Skeletal muscle cell (primary cell): ENCODE results near the gene SMCO4.
"Not testable (repeated sequence)": the region's sequence is repeated elsewhere in the genome, so short reads cannot be mapped to it uniquely, and the experiment has no call there.

ENCODE experiments used
- DNase-seq: peaks from one replicate; pipeline ENCODE4 v3.0.0-alpha.2; 2010; ENCODE audit warnings: low read depth
- H3K4me3 ChIP-seq: 2 replicates; pipeline ENCODE4 v1.5.1; 2011; ENCODE audit warnings: low read depth, mild to moderate bottlenecking, control low read depth, low read length, moderate library complexity

Gene SMCO4, protein sequence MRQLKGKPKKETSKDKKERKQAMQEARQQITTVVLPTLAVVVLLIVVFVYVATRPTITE

GRCh38 chr11:93543292-93543977 lies at the start of gene SMCO4:
Gene SMCO4 (minus strand): TSS chr11:93543391. CDS start chr11:93479189, 64,202 bp downstream.
- no peak for DNase-seq
- peak within 1 kb of the TSS; percentile 73 for H3K4me3 ChIP-seq

DNA sequence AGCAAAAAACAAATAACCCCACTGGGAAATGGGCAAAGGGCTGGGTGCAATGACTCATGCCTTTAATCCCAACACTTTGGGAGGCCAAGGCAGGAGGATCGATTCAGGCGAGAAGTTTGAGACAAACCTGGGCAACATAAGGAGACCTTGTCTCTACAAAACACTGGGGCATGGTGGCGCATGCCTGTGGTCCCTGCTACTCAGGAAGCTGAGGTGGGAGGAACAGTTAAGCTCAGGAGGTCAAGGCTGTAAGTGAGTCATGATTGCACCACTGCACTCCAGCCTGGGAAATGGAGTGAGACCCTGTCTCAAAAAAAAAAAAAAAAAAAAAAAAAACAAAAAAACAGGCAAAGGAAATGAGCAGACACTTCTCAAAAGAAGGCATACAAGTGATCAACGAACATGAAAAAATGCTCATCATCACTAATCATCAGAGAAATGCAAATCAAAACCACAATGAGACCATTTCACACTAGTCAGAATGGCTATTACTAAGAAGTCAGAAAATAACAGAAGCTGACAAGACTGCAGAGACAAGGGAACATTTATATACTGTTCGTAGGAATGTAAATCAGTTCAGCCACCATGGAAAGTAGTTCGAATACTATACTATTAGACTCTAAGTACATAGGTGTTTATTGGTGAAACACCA lies 48.2 kb upstream of the SMCO4 start:
- H3K4me3 ChIP-seq, result no peak overlapping the region
- peak; percentile 76 for DNase-seq

DNA sequence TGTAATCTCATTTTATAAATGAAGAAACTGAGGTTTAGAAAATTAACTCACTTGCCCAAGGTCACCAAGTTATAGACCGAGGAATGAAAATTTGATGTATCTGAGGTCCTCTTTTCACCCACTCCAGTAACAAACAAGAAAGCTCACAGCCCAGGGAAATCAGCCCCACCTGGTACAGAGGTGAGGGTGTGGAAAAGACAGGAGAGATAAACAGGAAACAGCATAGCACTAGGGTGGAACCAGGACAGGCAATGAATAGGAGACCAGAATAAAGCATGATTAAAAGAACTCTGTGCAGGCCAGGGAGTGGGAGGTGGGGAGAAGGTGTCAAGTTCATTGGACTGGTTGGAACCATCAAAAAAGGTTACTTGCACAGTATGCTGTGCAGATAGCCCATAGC lies 46.2 kb upstream of the SMCO4 start:
- no peak overlapping the region for H3K4me3 ChIP-seq

DNA sequence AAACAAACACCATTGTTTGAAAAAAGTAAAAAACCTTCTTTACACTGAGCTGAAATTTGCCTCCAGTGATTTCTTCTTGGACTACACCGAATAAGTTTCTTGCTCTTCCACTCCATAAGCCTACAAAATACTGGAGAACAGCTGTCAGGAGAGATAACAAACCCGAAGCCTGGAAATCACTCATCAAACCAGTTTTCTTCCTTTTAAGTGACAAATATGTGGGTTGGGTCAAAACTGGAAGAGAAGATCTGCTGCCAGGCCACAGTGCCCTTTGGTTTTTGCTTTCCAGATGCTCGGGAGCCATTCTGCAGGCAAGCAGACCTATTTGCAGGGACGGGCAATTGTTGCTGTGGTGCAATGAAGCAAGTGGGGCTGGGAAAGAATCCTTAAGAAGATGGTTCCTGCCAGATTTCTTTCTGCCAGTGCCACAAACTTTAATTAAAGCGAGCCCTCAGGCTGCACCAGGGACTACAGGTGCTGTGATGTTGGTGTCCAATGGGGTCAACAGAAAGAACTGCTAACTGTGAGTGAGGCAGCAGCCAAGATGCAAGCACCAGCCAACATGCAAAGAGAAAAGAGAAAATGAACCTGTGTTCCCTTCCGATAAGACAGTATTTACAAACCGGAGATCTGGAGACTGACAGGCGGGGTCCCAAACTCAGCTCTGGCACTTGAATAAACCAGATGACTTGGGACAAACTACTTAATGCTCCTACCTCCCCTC lies 44.8 kb upstream of the SMCO4 start:
- no peak overlapping the region for H3K4me3 ChIP-seq
- no peak for DNase-seq

More for the DNA sequence above, 46.2 kb upstream of the SMCO4 start:
- DNase-seq, result no peak

DNA sequence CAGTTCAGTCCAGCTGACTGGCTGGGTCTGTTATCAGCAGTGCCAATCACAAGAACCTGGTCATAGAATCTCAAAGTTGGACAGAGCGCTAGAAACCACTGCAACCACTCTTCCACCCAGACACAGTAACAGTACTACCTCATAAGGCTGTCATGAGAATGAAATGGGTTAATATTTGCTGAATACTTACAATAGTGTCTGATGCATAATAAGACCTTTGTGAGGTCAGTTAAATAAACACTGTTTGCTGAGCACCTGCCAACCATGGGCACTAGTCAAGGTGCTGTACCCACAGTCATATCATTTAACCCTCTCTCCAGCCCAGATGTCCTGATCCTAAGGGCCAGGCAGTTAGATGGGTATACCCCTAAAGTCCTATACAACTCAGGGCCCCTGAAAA lies 44.2 kb upstream of the SMCO4 start:
- not testable (repeated sequence) for DNase-seq, H3K4me3 ChIP-seq

DNA sequence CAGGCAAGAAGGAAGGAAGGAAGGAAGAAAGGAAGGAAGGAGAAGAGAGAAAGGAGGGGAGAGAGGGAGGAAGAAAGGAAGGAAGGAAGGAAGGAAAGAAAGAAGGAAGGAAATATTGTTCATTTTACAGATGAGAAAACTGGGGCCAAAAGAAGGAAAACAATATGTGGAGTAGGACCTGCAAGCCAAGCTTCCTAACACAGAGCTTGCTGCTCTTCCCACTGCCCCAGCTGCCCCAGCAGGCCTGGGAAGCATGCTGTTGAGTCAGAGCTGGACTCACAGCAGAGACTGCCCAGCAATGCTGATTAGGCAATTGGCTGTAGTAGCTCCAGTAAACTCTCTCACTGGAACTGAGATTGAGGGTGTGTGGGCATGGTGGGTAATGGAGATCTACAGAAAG lies 42.6 kb upstream of the SMCO4 start:
- H3K4me3 ChIP-seq, result no peak overlapping the region
- peak; percentile 41 for DNase-seq

DNA sequence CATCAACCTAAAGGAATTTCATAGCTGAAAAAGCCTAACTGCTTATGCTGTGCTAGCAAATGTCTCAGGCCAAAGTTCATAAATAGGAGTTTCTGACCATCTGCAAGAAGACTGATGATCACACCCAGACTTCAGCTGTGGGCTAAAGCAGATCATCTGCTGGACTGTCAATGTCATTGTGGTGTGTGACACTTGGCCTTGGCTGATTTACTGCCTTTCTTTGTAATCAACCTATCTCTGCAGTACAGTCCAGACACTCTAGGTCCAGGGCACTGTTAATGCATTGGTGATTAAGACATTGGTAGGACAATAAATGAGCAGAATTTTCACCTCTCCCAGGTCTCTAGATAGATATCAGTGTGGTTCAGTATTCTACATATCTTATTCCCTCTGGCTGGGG lies 40.3 kb upstream of the SMCO4 start:
- DNase-seq, result no peak
- H3K4me3 ChIP-seq, result no peak overlapping the region

- no peak for DNase-seq
- H3K4me3 ChIP-seq, result no peak overlapping the region
These were observed 36.1 kb upstream of the SMCO4 start for GRCh38 chr11:93579187-93579751.

DNA sequence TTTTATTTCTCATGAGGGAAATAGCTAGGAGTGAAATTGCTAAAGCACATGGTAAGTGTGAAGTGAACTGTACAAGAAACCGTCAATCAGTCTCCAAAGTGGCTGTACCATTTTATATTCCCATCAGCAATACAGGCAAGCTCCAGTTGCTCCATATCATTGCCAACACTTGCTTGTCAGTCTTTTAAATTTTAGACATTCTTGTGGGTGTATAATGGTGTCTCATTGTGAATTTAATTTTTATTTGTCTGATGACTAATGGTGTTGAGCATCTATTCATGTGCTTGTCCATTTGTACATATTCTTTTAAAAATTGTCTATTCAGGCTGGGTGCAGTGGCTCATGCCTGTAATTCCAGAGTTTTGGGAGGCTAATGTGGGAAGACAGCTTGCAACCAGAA lies 34.1 kb upstream of the SMCO4 start:
- DNase-seq, result peak; percentile 12
- no peak overlapping the region for H3K4me3 ChIP-seq

DNA sequence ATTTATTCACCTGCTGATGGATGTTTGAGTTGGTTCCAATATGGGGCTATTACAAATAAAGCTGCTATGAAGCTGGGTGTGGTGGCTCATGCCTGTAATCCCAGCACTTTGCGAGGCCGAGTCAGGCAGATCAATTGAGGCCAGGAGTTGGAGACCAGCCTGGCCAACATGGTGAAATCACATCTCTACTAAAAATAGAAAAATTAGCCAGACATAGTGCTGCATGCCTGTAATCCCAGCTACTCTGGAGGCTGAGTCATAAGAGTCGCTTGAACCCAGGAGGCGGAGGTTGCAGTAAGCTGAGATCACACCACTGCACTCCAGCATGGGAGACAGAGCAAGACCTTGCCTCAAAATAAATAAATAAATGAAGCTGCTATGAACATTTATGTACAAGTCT lies 33.7 kb upstream of the SMCO4 start:
- peak; percentile 25 for DNase-seq

DNA sequence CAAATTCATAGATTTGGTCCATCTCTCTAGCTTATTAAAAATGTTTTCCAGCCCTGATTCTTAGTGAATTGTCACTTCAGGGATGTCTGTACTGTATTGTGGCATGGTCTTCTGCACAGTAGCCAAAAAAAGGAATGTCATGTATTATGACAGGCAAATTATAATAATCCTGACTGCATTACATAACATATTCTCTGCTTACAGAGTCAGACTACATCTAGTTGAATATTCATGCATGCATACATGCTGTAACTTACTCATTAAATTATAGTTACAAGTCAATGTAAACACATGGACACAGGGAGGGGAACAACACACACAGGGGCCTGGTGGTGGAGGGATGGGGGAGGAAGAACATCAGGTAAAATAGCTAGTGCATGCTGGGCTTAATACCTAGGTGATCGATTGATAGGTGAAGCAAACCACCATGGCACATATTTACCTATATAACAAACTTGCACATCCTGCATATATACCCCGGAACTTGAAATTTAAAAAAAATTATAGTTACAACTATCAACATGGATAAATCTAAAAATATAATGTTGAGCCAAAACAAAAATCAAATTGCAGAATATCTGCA lies 31.5 kb upstream of the SMCO4 start:
- H3K4me3 ChIP-seq, result no peak overlapping the region
- DNase-seq, result no peak

More for the DNA sequence above, 33.7 kb upstream of the SMCO4 start:
- H3K4me3 ChIP-seq, result not testable (repeated sequence)

DNA sequence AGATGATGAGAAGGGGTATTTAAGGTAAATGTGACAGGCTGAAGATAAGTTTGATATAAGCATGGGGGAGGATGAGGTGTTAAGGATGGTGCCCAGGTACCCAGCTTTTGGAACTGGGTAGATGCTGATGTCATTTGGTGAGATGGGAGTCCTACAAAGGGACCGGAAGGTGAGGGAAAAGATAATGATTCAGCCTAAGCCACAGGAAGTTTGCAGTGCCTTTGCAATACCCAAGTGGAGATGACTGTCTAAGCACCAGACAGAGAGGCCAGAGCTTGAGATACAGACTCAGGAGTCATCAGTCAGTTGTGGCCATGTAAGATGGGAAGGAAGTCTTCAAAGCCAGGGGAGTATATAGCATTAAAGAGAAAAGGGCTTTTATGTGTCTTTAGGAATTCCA lies 30.0 kb upstream of the SMCO4 start:
- no peak overlapping the region for H3K4me3 ChIP-seq
- DNase-seq, result no peak

- no peak for DNase-seq
- H3K4me3 ChIP-seq, result no peak overlapping the region
These were observed 29.4 kb upstream of the SMCO4 start for GRCh38 chr11:93572621-93573020.

- H3K4me3 ChIP-seq, result no peak overlapping the region
- DNase-seq, result no peak
These were observed 29.0 kb upstream of the SMCO4 start for GRCh38 chr11:93572171-93572570.

- DNase-seq, result no peak
- no peak overlapping the region for H3K4me3 ChIP-seq
These were observed 28.4 kb upstream of the SMCO4 start for GRCh38 chr11:93571612-93572011.

DNA sequence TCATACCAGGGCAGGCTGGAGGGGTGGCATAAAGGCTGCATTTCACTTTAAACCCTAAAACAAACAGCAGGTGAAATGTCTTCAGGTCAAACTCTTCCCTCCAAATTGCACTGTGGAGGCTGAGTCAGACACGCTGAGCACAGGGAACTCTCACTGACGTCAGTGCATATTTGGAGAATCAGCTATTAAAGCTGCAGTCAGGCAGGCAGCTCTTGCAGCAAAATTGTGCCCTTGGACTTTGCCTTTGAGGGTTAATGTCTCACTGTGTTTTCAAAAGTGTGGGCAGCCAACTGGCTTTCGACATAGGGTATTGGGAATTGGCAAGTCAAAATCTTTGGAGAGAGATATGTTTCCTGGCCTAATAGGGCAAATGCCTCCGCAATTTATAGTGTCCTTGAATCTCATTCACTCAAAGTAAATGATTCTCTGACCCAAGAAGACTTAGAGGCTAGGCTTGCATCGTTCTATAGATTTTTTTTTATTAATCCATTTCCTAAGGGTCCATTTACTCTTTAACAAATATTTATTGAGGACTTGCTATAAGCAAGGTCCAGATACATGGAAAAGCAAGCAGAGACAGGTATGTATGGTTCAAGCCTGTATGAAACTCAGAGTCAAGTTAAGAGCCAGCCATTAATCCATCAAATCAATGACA lies 27.7 kb upstream of the SMCO4 start:
- DNase-seq, result peak; percentile 56
- H3K4me3 ChIP-seq, result no peak overlapping the region

DNA sequence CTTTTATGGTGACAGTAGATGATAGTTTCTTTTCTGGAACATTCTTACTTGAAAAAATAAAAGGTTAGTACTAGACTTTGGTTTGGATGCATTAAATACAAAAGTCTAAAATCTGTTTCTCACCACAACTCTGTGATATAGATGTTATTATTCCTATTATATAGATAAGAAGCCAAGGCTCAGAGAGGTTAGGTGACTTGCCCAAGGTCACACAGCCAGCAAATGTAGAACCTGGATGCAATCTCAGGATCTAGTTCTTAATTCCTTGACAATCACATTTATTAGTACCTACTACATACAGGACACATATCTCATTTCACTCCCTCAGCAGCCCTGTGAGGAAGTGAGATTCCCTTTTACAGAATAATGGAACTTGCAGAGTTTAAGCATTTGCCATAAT lies 26.3 kb upstream of the SMCO4 start:
- H3K4me3 ChIP-seq, result no peak overlapping the region
- DNase-seq, result no peak

DNA sequence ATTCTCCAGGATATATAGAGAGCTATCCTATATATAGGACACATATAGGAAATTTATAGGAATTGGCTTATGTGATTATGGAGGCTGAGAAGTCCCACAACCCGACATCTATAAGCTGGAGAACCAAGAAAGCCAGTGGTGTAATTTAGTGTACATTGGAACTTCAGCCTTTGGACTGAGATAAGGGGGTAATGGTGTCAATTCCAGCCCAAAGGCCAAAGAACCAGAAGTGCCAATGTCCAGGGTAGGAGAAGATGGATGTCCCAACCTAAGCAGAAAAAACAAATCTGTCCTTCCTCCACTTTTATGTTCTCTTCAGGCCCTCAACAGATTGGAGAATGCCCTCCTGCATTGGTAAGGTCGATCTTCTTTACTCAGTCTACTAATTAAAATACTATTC lies 25.5 kb upstream of the SMCO4 start:
- no peak overlapping the region for H3K4me3 ChIP-seq
- DNase-seq, result no peak

GRCh38 chr11:93567401-93567895 lies 24.3 kb upstream of the SMCO4 start:
- DNase-seq, result no peak
- no peak overlapping the region for H3K4me3 ChIP-seq
